Fibroblast of villous mesenchyme (primary cell): ENCODE data around the gene FBXL13. TPM values are rescaled to one million over a fixed set of nuclear protein-coding genes. Genes with fewer than 3 reads are reported as not detected.
A peak's percentile ranks its signal among the peaks of the same experiment; 100 is the strongest.
"Not testable (repeated sequence)": the region's sequence is repeated elsewhere in the genome, so short reads cannot be mapped to it uniquely, and the experiment has no call there.

ENCODE experiments used
- DNase-seq: peaks from one replicate; pipeline ENCODE4 v3.0.0-alpha.2; 2010; ENCODE audit warnings: low read depth
- H3K4me3 ChIP-seq: 2 replicates; pipeline ENCODE4 v1.5.1; 2011; ENCODE audit warnings: low read depth, mild to moderate bottlenecking, low read length
- CTCF ChIP-seq: IDR thresholded peaks from 2 replicates; pipeline ENCODE4 v1.5.1; 2012; ENCODE audit warnings: low read depth, mild to moderate bottlenecking, low read length; ENCODE audit not compliant: insufficient read depth
- total RNA-seq: library from RNA; depleted of rRNA; stranded (reverse); fragments of >200 nt; gene quantifications from 2 replicates; pipeline ENCODE4 v1.2.3, GENCODE V29; 2012

Gene FBXL13
- total RNA-seq, 1 donor: 2.2 TPM

- DNase-seq: no peak
- H3K4me3 ChIP-seq: no peak overlapping the region
- TF ChIP-seq CTCF: no peak
Measured at GRCh38 chr7:103001210-103001609, 73.4 kb downstream of the FBXL13 start.

GRCh38 chr7:102996957-102997356 lies 77.6 kb downstream of the FBXL13 start:
- no peak for TF ChIP-seq CTCF
- DNase-seq: no peak
- H3K4me3 ChIP-seq: no peak overlapping the region

DNA sequence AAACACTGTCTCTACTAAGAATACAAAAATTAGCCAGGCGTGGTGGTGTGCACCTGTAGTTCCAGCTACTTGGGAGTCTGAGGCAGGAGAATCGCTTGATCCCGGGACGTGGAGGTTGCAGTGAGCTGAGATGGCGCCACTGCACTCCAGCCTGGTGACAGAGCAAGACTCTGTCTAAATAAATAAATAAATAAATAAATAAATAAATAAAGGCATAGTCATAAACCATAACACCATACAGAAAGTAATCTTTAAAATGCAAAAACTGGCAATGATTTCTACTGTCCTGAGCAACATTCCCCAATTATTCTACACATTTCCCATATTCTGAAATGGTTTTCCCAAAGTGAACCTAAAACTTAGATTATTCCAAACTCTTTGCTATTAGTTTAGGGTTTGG lies 79.0 kb downstream of the FBXL13 start:
- not testable (repeated sequence) for DNase-seq, H3K4me3 ChIP-seq

- H3K4me3 ChIP-seq: no peak overlapping the region
- DNase-seq: no peak
- TF ChIP-seq CTCF: no peak
Measured at GRCh38 chr7:102994567-102994966, 80.0 kb downstream of the FBXL13 start.

GRCh38 chr7:102993718-102994029 lies 80.9 kb downstream of the FBXL13 start:
- DNase-seq: no peak
- H3K4me3 ChIP-seq: no peak overlapping the region
- TF ChIP-seq CTCF: no peak

- H3K4me3 ChIP-seq: no peak overlapping the region
- peak; percentile 91 for DNase-seq
- no peak for TF ChIP-seq CTCF
Measured at GRCh38 chr7:102992938-102993717, 81.5 kb downstream of the FBXL13 start.

- DNase-seq: no peak
- no peak for TF ChIP-seq CTCF
- H3K4me3 ChIP-seq: no peak overlapping the region
Measured at GRCh38 chr7:102992509-102992937, 82.1 kb downstream of the FBXL13 start.
